HUDEP-2 (cell line): ENCODE data around the gene SIGLEC9.

Experiments
- DNase-seq, 76 experiments: peaks; one replicate each; lab custom pipeline; 2025; ENCODE audit not compliant: unreplicated experiment in 76 of 76; lab: John Stamatoyannopoulos, UW

Gene SIGLEC9

GRCh38 chr19:51169283-51169918 lies 44.7 kb downstream of the SIGLEC9 start:
- peak in 66 of 76 experiments; percentile 14 to 86 (median 60) for DNase-seq

GRCh38 chr19:51172223-51172622 lies 47.5 kb downstream of the SIGLEC9 start:
- no peak for DNase-seq

- DNase-seq, result no peak
Measured at GRCh38 chr19:51173681-51174080, 49.0 kb downstream of the SIGLEC9 start.

GRCh38 chr19:51179256-51179655 lies 54.5 kb downstream of the SIGLEC9 start:
- no peak for DNase-seq
